Measurements from ENCODE around the gene NMNAT1.
"Not testable (repeated sequence)": the region's sequence is repeated elsewhere in the genome, so short reads cannot be mapped to it uniquely, and the experiment has no call there.

Gene NMNAT1

DNA sequence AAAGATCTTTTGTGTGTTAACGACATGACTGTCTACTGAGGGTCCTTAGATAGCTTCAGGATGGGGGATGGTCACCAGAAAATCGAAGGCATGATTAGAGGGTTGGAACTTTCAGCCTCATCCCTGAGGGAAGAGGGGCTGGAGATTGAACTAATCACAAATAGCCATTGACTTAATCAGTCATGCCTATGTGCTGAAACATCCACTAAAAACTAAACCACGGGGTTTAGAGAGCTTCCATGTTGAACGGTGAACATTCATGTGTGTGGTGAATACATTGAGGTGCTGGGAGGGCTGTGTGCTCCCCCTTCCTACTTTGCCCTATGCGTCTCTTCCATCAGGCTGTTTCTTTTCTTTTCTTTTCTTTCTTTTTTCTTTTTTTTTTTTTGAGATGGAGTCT, 70.7 kb downstream of the NMNAT1 start:
- H3K4me1 ChIP-seq (ENCODE audit: control insufficient read depth in 2 of 2, insufficient read depth in 1 of 2, low read depth in 1 of 2, low read length in 2 of 2) = no peaks in the 10 kb centered on the region
- H3K4ac ChIP-seq (ENCODE audit: low read length) = no peak overlapping the region
- H3K23ac ChIP-seq (ENCODE audit: low read depth, low read length, poor library complexity) = no peak overlapping the region
- H2AK5ac ChIP-seq (ENCODE audit: low read depth, low read length) = no peak overlapping the region
- no peak overlapping the region for H3K9ac ChIP-seq (ENCODE audit: low read depth, low read length, poor library complexity)
- H3K79me1 ChIP-seq (ENCODE audit: low read depth, low read length) = no peaks in the 10 kb centered on the region
- no CpG with 5 or more reads among the region's 5 CpGs for WGBS, 2 donors (ENCODE audit: extremely low coverage in 2 of 2, insufficient read length in 2 of 2, insufficient replicate concordance in 1 of 2)
- H3K27ac ChIP-seq (replicated peaks; ENCODE audit: low read length) = no peak overlapping the region
- no peak overlapping the region for H2BK5ac ChIP-seq (ENCODE audit: low read length)
- no peaks in the 10 kb centered on the region for H3K36me3 ChIP-seq (replicated peaks in 1 of 2; ENCODE audit: control insufficient read depth in 2 of 2, insufficient read depth in 2 of 2, low read length in 2 of 2)
- no peak overlapping the region for H2AFZ ChIP-seq (ENCODE audit: low read length)
- no peak overlapping the region for H2BK15ac ChIP-seq (ENCODE audit: low read length)
- no peaks in the 10 kb centered on the region for H3K9me3 ChIP-seq (replicated peaks in 1 of 2; ENCODE audit: control insufficient read depth in 2 of 2, insufficient read depth in 1 of 2, low read depth in 1 of 2, low read length in 2 of 2)
- no peak overlapping the region for H3K4me2 ChIP-seq (ENCODE audit: insufficient read depth, low read length, poor library complexity, severe bottlenecking)
- no peak overlapping the region for H3K18ac ChIP-seq (ENCODE audit: low read length)
- no peak overlapping the region for H3K4me3 ChIP-seq (ENCODE audit: low read length in 2 of 2)
- H4K91ac ChIP-seq (ENCODE audit: low read depth, low read length, poor library complexity) = no peak overlapping the region
- no peak overlapping the region for H3K14ac ChIP-seq (ENCODE audit: low read length)
- no peak overlapping the region for H4K8ac ChIP-seq (ENCODE audit: low read depth, low read length)
- no peak for DNase-seq (ENCODE audit: low spot score)
- H2BK12ac ChIP-seq (ENCODE audit: low read length) = no peak overlapping the region
- no peaks in the 10 kb centered on the region for H3K27me3 ChIP-seq (ENCODE audit: control insufficient read depth in 3 of 3, insufficient read depth in 3 of 3, low read depth in 1 of 3, low read length in 3 of 3)
- no peak overlapping the region for H2BK120ac ChIP-seq (ENCODE audit: low read depth, low read length)

GRCh38 chr1:10019561-10019960, 76.3 kb downstream of the NMNAT1 start:
- Histone ChIP-seq H3K18ac (ENCODE audit: low read length) (no peak overlapping the region), H2AFZ (ENCODE audit: low read length) (no peak overlapping the region), H3K4me1 (ENCODE audit: control insufficient read depth in 2 of 2, insufficient read depth in 1 of 2, low read depth in 1 of 2, low read length in 2 of 2) (no peaks in the 10 kb centered on the region), H3K9me3 (replicated peaks in 1 of 2; ENCODE audit: control insufficient read depth in 2 of 2, insufficient read depth in 1 of 2, low read depth in 1 of 2, low read length in 2 of 2) (no peaks in the 10 kb centered on the region), H4K8ac (ENCODE audit: low read depth, low read length) (no peak overlapping the region), H2BK5ac (ENCODE audit: low read length) (no peak overlapping the region), H3K23ac (ENCODE audit: low read depth, low read length, poor library complexity) (no peak overlapping the region), H3K27ac (replicated peaks; ENCODE audit: low read length) (no peak overlapping the region), H3K4me2 (ENCODE audit: insufficient read depth, low read length, poor library complexity, severe bottlenecking) (no peak overlapping the region), H3K14ac (ENCODE audit: low read length) (no peak overlapping the region), H3K9ac (ENCODE audit: low read depth, low read length, poor library complexity) (no peak overlapping the region), H2BK15ac (ENCODE audit: low read length) (no peak overlapping the region), H2BK120ac (ENCODE audit: low read depth, low read length) (no peak overlapping the region), H2BK12ac (ENCODE audit: low read length) (no peak overlapping the region), H3K79me1 (ENCODE audit: low read depth, low read length) (no peaks in the 10 kb centered on the region), H2AK5ac (ENCODE audit: low read depth, low read length) (no peak overlapping the region), H3K27me3 (ENCODE audit: control insufficient read depth in 3 of 3, insufficient read depth in 3 of 3, low read depth in 1 of 3, low read length in 3 of 3) (no peaks in the 10 kb centered on the region), H3K4ac (ENCODE audit: low read length) (no peak overlapping the region), H4K91ac (ENCODE audit: low read depth, low read length, poor library complexity) (no peak overlapping the region), H3K36me3 (replicated peaks in 1 of 2; ENCODE audit: control insufficient read depth in 2 of 2, insufficient read depth in 2 of 2, low read length in 2 of 2) (no peaks in the 10 kb centered on the region), H3K4me3 (ENCODE audit: low read length in 2 of 2) (no peak overlapping the region)
- no peak for DNase-seq (ENCODE audit: low spot score)

DNA sequence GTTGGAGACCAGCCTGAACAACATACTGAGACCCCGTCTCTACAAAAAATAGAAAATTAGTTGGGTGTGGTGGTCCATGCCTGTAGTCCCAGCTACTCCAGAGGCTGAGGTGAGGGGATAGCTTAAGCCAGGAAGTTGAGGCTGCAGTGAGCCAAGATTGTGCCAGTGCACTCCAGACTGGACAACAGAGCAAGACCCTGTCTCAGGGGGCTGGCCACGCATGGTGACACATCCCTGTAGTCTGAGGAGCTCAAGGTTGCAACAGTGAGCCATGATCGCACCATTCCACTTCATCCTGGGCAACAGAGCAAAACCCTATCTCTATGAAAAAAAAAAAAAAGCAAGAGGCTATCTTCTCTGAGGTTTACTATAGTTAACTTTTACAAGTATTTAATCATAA, 76.8 kb downstream of the NMNAT1 start:
- Histone ChIP-seq H3K79me1 (ENCODE audit: low read depth, low read length) (no peaks in the 10 kb centered on the region), H3K14ac (ENCODE audit: low read length) (no peak overlapping the region), H4K8ac (ENCODE audit: low read depth, low read length) (no peak overlapping the region), H3K4ac (ENCODE audit: low read length) (no peak overlapping the region), H2BK5ac (ENCODE audit: low read length) (no peak overlapping the region), H3K4me2 (ENCODE audit: insufficient read depth, low read length, poor library complexity, severe bottlenecking) (no peak overlapping the region), H3K18ac (ENCODE audit: low read length) (no peak overlapping the region), H3K27ac (replicated peaks; ENCODE audit: low read length) (no peak overlapping the region), H3K4me3 (ENCODE audit: low read length in 2 of 2) (peak overlapping the region in 1 of 2 donors; percentile 22), H3K36me3 (replicated peaks in 1 of 2; ENCODE audit: control insufficient read depth in 2 of 2, insufficient read depth in 2 of 2, low read length in 2 of 2) (no peaks in the 10 kb centered on the region), H3K9ac (ENCODE audit: low read depth, low read length, poor library complexity) (no peak overlapping the region), H3K27me3 (ENCODE audit: control insufficient read depth in 3 of 3, insufficient read depth in 3 of 3, low read depth in 1 of 3, low read length in 3 of 3) (no peaks in the 10 kb centered on the region), H4K91ac (ENCODE audit: low read depth, low read length, poor library complexity) (no peak overlapping the region), H2BK120ac (ENCODE audit: low read depth, low read length) (no peak overlapping the region), H2BK15ac (ENCODE audit: low read length) (no peak overlapping the region), H2AK5ac (ENCODE audit: low read depth, low read length) (no peak overlapping the region), H3K4me1 (ENCODE audit: control insufficient read depth in 2 of 2, insufficient read depth in 1 of 2, low read depth in 1 of 2, low read length in 2 of 2) (no peaks in the 10 kb centered on the region), H2BK12ac (ENCODE audit: low read length) (no peak overlapping the region), H3K23ac (ENCODE audit: low read depth, low read length, poor library complexity) (no peak overlapping the region), H3K9me3 (replicated peaks in 1 of 2; ENCODE audit: control insufficient read depth in 2 of 2, insufficient read depth in 1 of 2, low read depth in 1 of 2, low read length in 2 of 2) (no peaks in the 10 kb centered on the region), H2AFZ (ENCODE audit: low read length) (no peak overlapping the region)
- WGBS, 2 donors (ENCODE audit: extremely low coverage in 2 of 2, insufficient read length in 2 of 2, insufficient replicate concordance in 1 of 2) = no CpG with 5 or more reads among the region's 3 CpGs
- DNase-seq (ENCODE audit: low spot score) = no peak

DNA sequence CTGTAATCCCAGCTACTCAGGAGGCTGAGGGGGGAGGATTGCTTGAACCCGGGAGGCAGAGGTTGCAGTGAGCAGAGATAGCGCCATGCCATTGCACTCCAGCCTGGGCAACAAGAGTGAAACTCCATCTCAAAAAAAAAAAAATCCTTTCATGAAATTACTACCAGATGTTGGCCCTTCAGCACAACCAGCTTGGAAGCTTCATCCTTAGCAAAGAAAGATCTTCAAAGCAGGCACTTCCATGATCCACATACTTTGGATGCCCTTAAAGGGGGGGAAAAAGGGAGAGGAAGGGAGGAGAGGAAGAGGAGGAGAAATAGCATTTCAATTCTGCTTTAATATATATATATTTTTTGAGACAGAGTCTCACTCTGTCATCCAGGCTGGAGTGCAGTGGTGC, 77.4 kb downstream of the NMNAT1 start:
- H3K27me3 ChIP-seq (ENCODE audit: control insufficient read depth in 3 of 3, insufficient read depth in 3 of 3, low read depth in 1 of 3, low read length in 3 of 3); H3K9ac ChIP-seq (ENCODE audit: low read depth, low read length, poor library complexity); H2BK5ac ChIP-seq (ENCODE audit: low read length); H2BK12ac ChIP-seq (ENCODE audit: low read length); DNase-seq (ENCODE audit: low spot score); H2AFZ ChIP-seq (ENCODE audit: low read length); H3K18ac ChIP-seq (ENCODE audit: low read length); H2BK120ac ChIP-seq (ENCODE audit: low read depth, low read length); H4K8ac ChIP-seq (ENCODE audit: low read depth, low read length); H3K23ac ChIP-seq (ENCODE audit: low read depth, low read length, poor library complexity); H3K79me1 ChIP-seq (ENCODE audit: low read depth, low read length); H3K14ac ChIP-seq (ENCODE audit: low read length); H2BK15ac ChIP-seq (ENCODE audit: low read length); H3K4me3 ChIP-seq (ENCODE audit: low read length in 2 of 2); H3K9me3 ChIP-seq (replicated peaks in 1 of 2; ENCODE audit: control insufficient read depth in 2 of 2, insufficient read depth in 1 of 2, low read depth in 1 of 2, low read length in 2 of 2); H3K4me1 ChIP-seq (ENCODE audit: control insufficient read depth in 2 of 2, insufficient read depth in 1 of 2, low read depth in 1 of 2, low read length in 2 of 2); H2AK5ac ChIP-seq (ENCODE audit: low read depth, low read length); H3K4me2 ChIP-seq (ENCODE audit: insufficient read depth, low read length, poor library complexity, severe bottlenecking); H4K91ac ChIP-seq (ENCODE audit: low read depth, low read length, poor library complexity); H3K27ac ChIP-seq (replicated peaks; ENCODE audit: low read length); H3K4ac ChIP-seq (ENCODE audit: low read length); H3K36me3 ChIP-seq (replicated peaks in 1 of 2; ENCODE audit: control insufficient read depth in 2 of 2, insufficient read depth in 2 of 2, low read length in 2 of 2): not testable (repeated sequence)
- WGBS, 2 donors (ENCODE audit: extremely low coverage in 2 of 2, insufficient read length in 2 of 2, insufficient replicate concordance in 1 of 2) = no CpG with 5 or more reads among the region's 2 CpGs
